ENCODE results near the gene NR4A1. TPM values are rescaled to one million over a fixed set of nuclear protein-coding genes. Genes with fewer than 3 reads are reported as not detected.

The NR4A1 gene
- polyA plus RNA-seq, 4 donors = 6.7 to 100 (median 34.7) TPM

GRCh38 chr12:52070185-52070925, 19.1 kb downstream of the NR4A1 start:
- H3K27ac ChIP-seq (ENCODE audit: low read depth in 1 of 3, low read length in 2 of 3) = peak overlapping the region; percentile 52 to 90 (median 64)
- FAIRE-seq = no peak
- peak overlapping the region; percentile 77 to 98 (median 82) for H3K4me3 ChIP-seq (ENCODE audit: low read depth in 1 of 3, low read length in 3 of 3)

GRCh38 chr12:52073531-52074381, 22.5 kb downstream of the NR4A1 start:
- peaks cover 0 to 13% (median 7%) of the 10 kb centered on the region in 3 donors for H3K4me1 ChIP-seq (ENCODE audit: control insufficient read depth in 3 of 3, insufficient read depth in 2 of 3, low read depth in 1 of 3, low read length in 2 of 3)
- DNase-seq = no peak
- no peaks in the 10 kb centered on the region for H3K27me3 ChIP-seq (ENCODE audit: control insufficient read depth in 3 of 3, insufficient read depth in 3 of 3, low read length in 3 of 3)
- 67 to 71% (median 70%) methylated on average over 19 to 23 of the region's 23 CpGs for WGBS, 3 donors
- H3K4me3 ChIP-seq (ENCODE audit: low read depth in 1 of 3, low read length in 3 of 3) = no peak overlapping the region
- H3K9me3 ChIP-seq (ENCODE audit: control insufficient read depth in 2 of 2, insufficient read depth in 1 of 2, low read depth in 1 of 2, low read length in 1 of 2) = no peaks in the 10 kb centered on the region
- peak overlapping the region in 1 of 3 donors; percentile 17 for H3K27ac ChIP-seq (ENCODE audit: low read depth in 1 of 3, low read length in 2 of 3)
- peaks cover 6 to 58% (median 9%) of the 10 kb centered on the region in 3 donors for H3K36me3 ChIP-seq (ENCODE audit: control insufficient read depth in 3 of 3, insufficient read depth in 2 of 3, low read depth in 1 of 3, low read length in 3 of 3)
- FAIRE-seq = no peak

More at GRCh38 chr12:52070185-52070925, 19.1 kb downstream of the NR4A1 start:
- DNase-seq = no peak
- WGBS, 3 donors = 2 to 5% (median 3%) methylated on average over 37 of the region's 37 CpGs
- Histone ChIP-seq H3K4me1 (ENCODE audit: control insufficient read depth in 3 of 3, insufficient read depth in 2 of 3, low read depth in 1 of 3, low read length in 2 of 3) (peaks cover 0 to 13% (median 7%) of the 10 kb centered on the region in 3 donors), H3K27me3 (ENCODE audit: control insufficient read depth in 3 of 3, insufficient read depth in 3 of 3, low read length in 3 of 3) (no peaks in the 10 kb centered on the region), H3K36me3 (ENCODE audit: control insufficient read depth in 3 of 3, insufficient read depth in 2 of 3, low read depth in 1 of 3, low read length in 3 of 3) (peaks cover 3 to 29% (median 4%) of the 10 kb centered on the region in 3 donors), H3K9me3 (ENCODE audit: control insufficient read depth in 2 of 2, insufficient read depth in 1 of 2, low read depth in 1 of 2, low read length in 1 of 2) (no peaks in the 10 kb centered on the region)

- H3K27ac ChIP-seq (ENCODE audit: low read depth in 1 of 3, low read length in 2 of 3) = no peak overlapping the region
- 82 to 89% (median 87%) methylated on average over 3 of the region's 3 CpGs for WGBS, 3 donors
- DNase-seq (no peak), FAIRE-seq (no peak)
- no peak overlapping the region for H3K4me3 ChIP-seq (ENCODE audit: low read depth in 1 of 3, low read length in 3 of 3)
- H3K27me3 ChIP-seq (ENCODE audit: control insufficient read depth in 3 of 3, insufficient read depth in 3 of 3, low read length in 3 of 3) = no peaks in the 10 kb centered on the region
- H3K9me3 ChIP-seq (ENCODE audit: control insufficient read depth in 2 of 2, insufficient read depth in 1 of 2, low read depth in 1 of 2, low read length in 1 of 2) = no peaks in the 10 kb centered on the region
- H3K36me3 ChIP-seq (ENCODE audit: control insufficient read depth in 3 of 3, insufficient read depth in 2 of 3, low read depth in 1 of 3, low read length in 3 of 3) = peaks cover 6 to 66% (median 9%) of the 10 kb centered on the region in 3 donors
- peaks cover 0 to 9% (median 7%) of the 10 kb centered on the region in 3 donors for H3K4me1 ChIP-seq (ENCODE audit: control insufficient read depth in 3 of 3, insufficient read depth in 2 of 3, low read depth in 1 of 3, low read length in 2 of 3)
These were observed 23.9 kb downstream of the NR4A1 start for GRCh38 chr12:52074971-52075724.

- FAIRE-seq (no peak), DNase-seq (no peak)
- H3K36me3 ChIP-seq (ENCODE audit: control insufficient read depth in 3 of 3, insufficient read depth in 2 of 3, low read depth in 1 of 3, low read length in 3 of 3) = peaks cover 6 to 68% (median 9%) of the 10 kb centered on the region in 3 donors
- H3K9me3 ChIP-seq (ENCODE audit: control insufficient read depth in 2 of 2, insufficient read depth in 1 of 2, low read depth in 1 of 2, low read length in 1 of 2) = no peaks in the 10 kb centered on the region
- H3K27me3 ChIP-seq (ENCODE audit: control insufficient read depth in 3 of 3, insufficient read depth in 3 of 3, low read length in 3 of 3) = no peaks in the 10 kb centered on the region
- H3K4me3 ChIP-seq (ENCODE audit: low read depth in 1 of 3, low read length in 3 of 3) = no peak overlapping the region
- WGBS, 3 donors = 93 to 94% (median 94%) methylated on average over 16 of the region's 16 CpGs
- no peak overlapping the region for H3K27ac ChIP-seq (ENCODE audit: low read depth in 1 of 3, low read length in 2 of 3)
- H3K4me1 ChIP-seq (ENCODE audit: control insufficient read depth in 3 of 3, insufficient read depth in 2 of 3, low read depth in 1 of 3, low read length in 2 of 3) = peaks cover 0 to 15% (median under 1%) of the 10 kb centered on the region in 3 donors
These were observed 25.6 kb downstream of the NR4A1 start for GRCh38 chr12:52076811-52077210.

GRCh38 chr12:52078276-52078675, 27.0 kb downstream of the NR4A1 start:
- FAIRE-seq (no peak), DNase-seq (no peak)
- Histone ChIP-seq H3K4me1 (ENCODE audit: control insufficient read depth in 3 of 3, insufficient read depth in 2 of 3, low read depth in 1 of 3, low read length in 2 of 3) (peaks cover 0 to 25% (median 0%) of the 10 kb centered on the region in 3 donors), H3K4me3 (ENCODE audit: low read depth in 1 of 3, low read length in 3 of 3) (no peak overlapping the region), H3K36me3 (ENCODE audit: control insufficient read depth in 3 of 3, insufficient read depth in 2 of 3, low read depth in 1 of 3, low read length in 3 of 3) (peaks cover 3 to 62% (median 7%) of the 10 kb centered on the region in 3 donors), H3K9me3 (ENCODE audit: control insufficient read depth in 2 of 2, insufficient read depth in 1 of 2, low read depth in 1 of 2, low read length in 1 of 2) (no peaks in the 10 kb centered on the region), H3K27me3 (ENCODE audit: control insufficient read depth in 3 of 3, insufficient read depth in 3 of 3, low read length in 3 of 3) (no peaks in the 10 kb centered on the region), H3K27ac (ENCODE audit: low read depth in 1 of 3, low read length in 2 of 3) (no peak overlapping the region)
- 85 to 92% (median 86%) methylated on average over 3 of the region's 3 CpGs for WGBS, 3 donors

GRCh38 chr12:52079576-52080402, 28.5 kb downstream of the NR4A1 start, which contains the start of gene SMIM41:
SMIM41 (plus strand) TSS chr12:52079704; CDS start chr12:52079780, 76 bp downstream.
- Histone ChIP-seq H3K36me3 (ENCODE audit: control insufficient read depth in 3 of 3, insufficient read depth in 2 of 3, low read depth in 1 of 3, low read length in 3 of 3) (peaks cover 2 to 47% (median 7%) of the 10 kb centered on the region in 3 donors), H3K4me3 (ENCODE audit: low read depth in 1 of 3, low read length in 3 of 3) (no peak within 1 kb of the TSS), H3K27me3 (ENCODE audit: control insufficient read depth in 3 of 3, insufficient read depth in 3 of 3, low read length in 3 of 3) (no peaks in the 10 kb centered on the region), H3K9me3 (ENCODE audit: control insufficient read depth in 2 of 2, insufficient read depth in 1 of 2, low read depth in 1 of 2, low read length in 1 of 2) (no peaks in the 10 kb centered on the region), H3K27ac (ENCODE audit: low read depth in 1 of 3, low read length in 2 of 3) (peak within 1 kb of the TSS in 2 of 3 donors; percentile 42 to 83), H3K4me1 (ENCODE audit: control insufficient read depth in 3 of 3, insufficient read depth in 2 of 3, low read depth in 1 of 3, low read length in 2 of 3) (peaks cover 0 to 25% (median 0%) of the 10 kb centered on the region in 3 donors)
- WGBS, 3 donors = 69 to 90% (median 84%) methylated on average over 67 to 87 of the region's 87 CpGs
- no peak for DNase-seq
- no peak for FAIRE-seq

- no peak overlapping the region for H3K4me3 ChIP-seq (ENCODE audit: low read depth in 1 of 3, low read length in 3 of 3)
- DNase-seq (no peak), FAIRE-seq (no peak)
- peaks cover 2 to 39% (median 7%) of the 10 kb centered on the region in 3 donors for H3K36me3 ChIP-seq (ENCODE audit: control insufficient read depth in 3 of 3, insufficient read depth in 2 of 3, low read depth in 1 of 3, low read length in 3 of 3)
- H3K27me3 ChIP-seq (ENCODE audit: control insufficient read depth in 3 of 3, insufficient read depth in 3 of 3, low read length in 3 of 3) = no peaks in the 10 kb centered on the region
- H3K4me1 ChIP-seq (ENCODE audit: control insufficient read depth in 3 of 3, insufficient read depth in 2 of 3, low read depth in 1 of 3, low read length in 2 of 3) = peaks cover 0 to 25% (median 0%) of the 10 kb centered on the region in 3 donors
- H3K27ac ChIP-seq (ENCODE audit: low read depth in 1 of 3, low read length in 2 of 3) = peak overlapping the region in 2 of 3 donors; percentile 42 to 83
- no peaks in the 10 kb centered on the region for H3K9me3 ChIP-seq (ENCODE audit: control insufficient read depth in 2 of 2, insufficient read depth in 1 of 2, low read depth in 1 of 2, low read length in 1 of 2)
- WGBS, 3 donors = 70 to 77% (median 71%) methylated on average over 10 of the region's 10 CpGs
These were observed 29.4 kb downstream of the NR4A1 start for GRCh38 chr12:52080403-52081251.

Measured in small intestine (tissue), 7 donors.